AG09319 (cell line): ENCODE measurements around the gene RAP1A.

ENCODE experiments used
- DNase-seq: peaks from one replicate; pipeline ENCODE4 v3.0.0-alpha.2; 2010; ENCODE audit warnings: low read depth; ENCODE audit errors: extremely low read depth
- TF ChIP-seq, protein P1 (sequence below): IDR thresholded peaks from 2 replicates; pipeline ENCODE4 v1.5.1; 2011; ENCODE audit warnings: low read depth, mild to moderate bottlenecking, inconsistent platforms, low read length, moderate library complexity

Gene RAP1A

GRCh38 chr1:111705841-111706240, 86.3 kb downstream of the RAP1A start:
- DNase-seq, result no peak
- TF ChIP-seq, protein P1, sequence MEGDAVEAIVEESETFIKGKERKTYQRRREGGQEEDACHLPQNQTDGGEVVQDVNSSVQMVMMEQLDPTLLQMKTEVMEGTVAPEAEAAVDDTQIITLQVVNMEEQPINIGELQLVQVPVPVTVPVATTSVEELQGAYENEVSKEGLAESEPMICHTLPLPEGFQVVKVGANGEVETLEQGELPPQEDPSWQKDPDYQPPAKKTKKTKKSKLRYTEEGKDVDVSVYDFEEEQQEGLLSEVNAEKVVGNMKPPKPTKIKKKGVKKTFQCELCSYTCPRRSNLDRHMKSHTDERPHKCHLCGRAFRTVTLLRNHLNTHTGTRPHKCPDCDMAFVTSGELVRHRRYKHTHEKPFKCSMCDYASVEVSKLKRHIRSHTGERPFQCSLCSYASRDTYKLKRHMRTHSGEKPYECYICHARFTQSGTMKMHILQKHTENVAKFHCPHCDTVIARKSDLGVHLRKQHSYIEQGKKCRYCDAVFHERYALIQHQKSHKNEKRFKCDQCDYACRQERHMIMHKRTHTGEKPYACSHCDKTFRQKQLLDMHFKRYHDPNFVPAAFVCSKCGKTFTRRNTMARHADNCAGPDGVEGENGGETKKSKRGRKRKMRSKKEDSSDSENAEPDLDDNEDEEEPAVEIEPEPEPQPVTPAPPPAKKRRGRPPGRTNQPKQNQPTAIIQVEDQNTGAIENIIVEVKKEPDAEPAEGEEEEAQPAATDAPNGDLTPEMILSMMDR, result no peak

- TF ChIP-seq, protein P1, result no peak
- DNase-seq, result no peak
These were observed 87.3 kb downstream of the RAP1A start for GRCh38 chr1:111706921-111707320.

DNA sequence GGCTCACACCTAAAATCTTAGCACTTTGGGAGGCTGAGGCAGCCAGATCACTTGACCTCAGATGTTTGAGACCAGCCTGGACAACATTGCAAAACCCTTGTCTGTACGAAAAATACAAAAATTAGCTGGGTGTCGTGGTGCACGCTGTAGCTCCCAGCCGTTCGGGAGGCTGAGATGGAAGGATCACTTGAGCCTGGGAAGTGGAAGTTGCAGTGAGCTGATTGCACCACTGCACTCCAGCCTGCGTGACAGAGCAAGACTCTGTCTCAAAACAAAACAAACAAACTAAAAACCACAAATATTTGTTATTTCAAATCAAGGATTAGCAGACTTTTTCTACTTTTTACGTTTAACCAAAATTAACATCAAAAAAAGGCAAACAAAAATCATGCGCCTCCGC, 88.3 kb downstream of the RAP1A start:
- DNase-seq, result peak; percentile 25
- TF ChIP-seq, protein P1, result no peak

DNA sequence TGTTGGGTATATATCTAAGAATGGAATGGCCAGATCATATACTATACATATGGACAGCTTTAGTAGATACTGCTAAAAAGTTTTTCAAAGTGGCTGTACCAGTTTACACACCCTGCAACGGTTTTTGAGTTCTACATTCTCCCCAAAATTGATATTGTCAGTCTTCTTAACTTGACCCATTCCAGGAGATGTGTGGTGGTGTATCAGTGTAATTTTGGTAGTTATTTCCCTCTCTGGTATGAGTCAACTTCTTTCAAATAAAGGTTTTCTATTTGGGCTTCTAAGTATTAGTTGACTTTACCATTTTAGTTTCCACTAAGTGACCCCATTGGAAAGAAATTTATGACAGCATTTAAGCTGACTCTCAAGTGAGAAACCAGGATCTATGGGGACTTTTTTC, 90.4 kb downstream of the RAP1A start:
- no peak for DNase-seq
- TF ChIP-seq, protein P1, result no peak

DNA sequence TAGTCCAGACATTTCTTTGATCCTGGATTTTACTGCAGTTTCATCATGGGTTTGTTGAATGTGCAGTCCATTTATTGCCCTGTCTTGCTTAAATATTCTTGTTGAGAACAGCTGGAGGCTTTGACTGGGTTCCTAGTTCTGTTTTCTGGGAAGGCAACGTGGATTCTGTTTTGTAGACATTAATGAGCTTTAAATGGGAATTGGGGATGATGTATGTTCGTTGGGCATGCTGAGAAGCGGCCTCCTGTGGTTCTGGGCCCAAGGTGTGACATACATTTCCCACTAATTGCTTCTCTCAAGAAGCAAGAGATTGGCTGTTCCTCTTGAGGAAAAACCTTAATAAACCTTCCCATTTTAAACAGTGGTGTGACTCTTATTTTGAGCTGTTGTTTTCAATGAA, 96.7 kb downstream of the RAP1A start:
- TF ChIP-seq, protein P1, result no peak
- DNase-seq, result no peak

- TF ChIP-seq, protein P1, result no peak
- DNase-seq, result no peak
These were observed 97.9 kb downstream of the RAP1A start for GRCh38 chr1:111717450-111717849.

- no peak for DNase-seq
- TF ChIP-seq, protein P1, result no peak
These were observed 99.5 kb downstream of the RAP1A start for GRCh38 chr1:111719135-111719534.
